IMR-90 (cell line): ENCODE results near the gene PDF. TPM values are rescaled to one million over a fixed set of nuclear protein-coding genes. Genes with fewer than 3 reads are reported as not detected.

Experiments
- polyA plus RNA-seq, 3 experiments: library from polyadenylated mRNA; depleted of rRNA; stranded (reverse); fragments of >200 nt; gene quantifications; 2 replicates each; pipeline ENCODE4 v1.2.3, GENCODE V29; 2012; ENCODE audit warnings: low replicate concordance in 1 of 3
- total RNA-seq: library from RNA; depleted of rRNA; stranded (reverse); fragments of >200 nt; gene quantifications from 2 replicates; pipeline ENCODE4 v1.2.3, GENCODE V29; 2012; rRNA removed

Gene PDF
- total and polyA plus RNA-seq, 2 of the 4 experiments (the other 2 are of a cell fraction): 4.5 to 6.4 TPM

Other genes starting within 250 kb of the PDF start
- gene HAS3, start 224.9 kb downstream of the PDF start, total RNA-seq: 0.28 and 0.36 TPM in 2 replicates
- 0.73 and 0.97 TPM in 2 replicates for gene HAS3, start 224.9 kb downstream of the PDF start, polyA plus RNA-seq (2012; rRNA removed)
- gene CHTF8, start 198.0 kb downstream of the PDF start, total RNA-seq: 40.8 and 47.1 TPM in 2 replicates
- gene CHTF8, start 198.0 kb downstream of the PDF start, polyA plus RNA-seq (2012; rRNA removed): 95.6 and 122 TPM in 2 replicates
- gene UTP4, start 197.9 kb downstream of the PDF start, total RNA-seq: 30.0 and 32.1 TPM in 2 replicates
- gene UTP4, start 197.9 kb downstream of the PDF start, polyA plus RNA-seq (2012; rRNA removed): 60.3 and 61.8 TPM in 2 replicates
- gene SNTB2, start 143.4 kb downstream of the PDF start, total RNA-seq: 47.5 and 58.0 TPM in 2 replicates
- gene SNTB2, start 143.4 kb downstream of the PDF start, polyA plus RNA-seq (2012; rRNA removed): 23.5 and 24.8 TPM in 2 replicates
- 23.3 and 25.3 TPM in 2 replicates for gene VPS4A, start 19.2 kb downstream of the PDF start, total RNA-seq
- 23.3 and 25.2 TPM in 2 replicates for gene VPS4A, start 19.2 kb downstream of the PDF start, polyA plus RNA-seq (2012; rRNA removed)
- gene COG8, start 9.0 kb upstream of the PDF start, total RNA-seq: 19.4 and 26.2 TPM in 2 replicates
- gene COG8, start 9.0 kb upstream of the PDF start, polyA plus RNA-seq (2012; rRNA removed): 22.8 and 23.4 TPM in 2 replicates
- 28.3 and 40.5 TPM in 2 replicates for gene NIP7, start 9.2 kb upstream of the PDF start, total RNA-seq
- 10.6 and 14.0 TPM in 2 replicates for gene NIP7, start 9.2 kb upstream of the PDF start, polyA plus RNA-seq (2012; rRNA removed)
- gene TMED6, start 21.2 kb upstream of the PDF start, total RNA-seq: not detected in 2 replicates
- gene TMED6, start 21.2 kb upstream of the PDF start, polyA plus RNA-seq (2012; rRNA removed): 0.10 and 0.20 TPM in 2 replicates
- 9.0 and 9.2 TPM in 2 replicates for gene TERF2, start 55.4 kb upstream of the PDF start, total RNA-seq
- gene TERF2, start 55.4 kb upstream of the PDF start, polyA plus RNA-seq (2012; rRNA removed): 13.8 and 15.2 TPM in 2 replicates
- 102 and 106 TPM in 2 replicates for gene CYB5B, start 94.0 kb upstream of the PDF start, total RNA-seq
- 76.1 and 100 TPM in 2 replicates for gene CYB5B, start 94.0 kb upstream of the PDF start, polyA plus RNA-seq (2012; rRNA removed)
- gene NFAT5, start 235.4 kb upstream of the PDF start, total RNA-seq: 16.9 and 20.1 TPM in 2 replicates
- gene NFAT5, start 235.4 kb upstream of the PDF start, polyA plus RNA-seq (2012; rRNA removed): 10.8 and 10.9 TPM in 2 replicates